Measurements from ENCODE around the gene CRAMP1.
"Not testable (repeated sequence)": the region's sequence is repeated elsewhere in the genome, so short reads cannot be mapped to it uniquely, and the experiment has no call there.

Gene CRAMP1

DNA sequence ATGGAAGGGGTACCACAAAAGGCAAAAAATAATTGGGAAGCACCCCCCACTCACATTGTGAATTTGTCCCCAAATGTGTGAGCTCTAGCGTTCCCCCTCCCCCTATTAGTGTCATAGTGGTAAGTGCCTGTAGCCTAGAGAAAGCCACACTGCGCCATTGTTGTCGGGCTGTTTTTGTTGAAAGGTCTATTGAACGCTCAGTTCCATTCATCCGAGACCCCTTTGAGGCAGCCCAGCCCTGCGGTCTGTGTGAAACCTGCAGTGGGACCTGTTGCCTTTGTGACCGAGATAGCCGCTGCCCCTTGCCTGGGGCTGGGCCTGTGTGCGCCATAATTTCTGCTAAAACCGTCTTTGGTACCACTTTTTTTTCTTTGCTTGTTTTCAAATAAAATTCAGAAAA is 68.9 kb downstream of the CRAMP1 start:
- DNase-seq, result no peak
- Mint-ChIP-seq H3K4me1 (ENCODE audit: low read depth) (peaks cover 38% of the 10 kb centered on the region), H3K4me3 (no peak overlapping the region)

GRCh38 chr16:1687427-1688316 is 75.5 kb downstream of the CRAMP1 start:
- H3K9me3 Mint-ChIP-seq, result no peaks in the 10 kb centered on the region
- peaks cover 20% of the 10 kb centered on the region for H3K4me1 Mint-ChIP-seq (ENCODE audit: low read depth)
- H3K36me3 Mint-ChIP-seq (ENCODE audit: low read depth), result peaks cover 91% of the 10 kb centered on the region
- no peak overlapping the region for H3K27ac Mint-ChIP-seq
- no peak for DNase-seq
- H3K4me3 Mint-ChIP-seq, result no peak overlapping the region
- H3K27me3 Mint-ChIP-seq, result no peaks in the 10 kb centered on the region

More for the DNA sequence above, 68.9 kb downstream of the CRAMP1 start:
- H3K9me3 Mint-ChIP-seq, result no peaks in the 10 kb centered on the region
- H3K36me3 Mint-ChIP-seq (ENCODE audit: low read depth), result peaks cover 67% of the 10 kb centered on the region
- no peak overlapping the region for H3K27ac Mint-ChIP-seq
- H3K27me3 Mint-ChIP-seq, result no peaks in the 10 kb centered on the region

DNA sequence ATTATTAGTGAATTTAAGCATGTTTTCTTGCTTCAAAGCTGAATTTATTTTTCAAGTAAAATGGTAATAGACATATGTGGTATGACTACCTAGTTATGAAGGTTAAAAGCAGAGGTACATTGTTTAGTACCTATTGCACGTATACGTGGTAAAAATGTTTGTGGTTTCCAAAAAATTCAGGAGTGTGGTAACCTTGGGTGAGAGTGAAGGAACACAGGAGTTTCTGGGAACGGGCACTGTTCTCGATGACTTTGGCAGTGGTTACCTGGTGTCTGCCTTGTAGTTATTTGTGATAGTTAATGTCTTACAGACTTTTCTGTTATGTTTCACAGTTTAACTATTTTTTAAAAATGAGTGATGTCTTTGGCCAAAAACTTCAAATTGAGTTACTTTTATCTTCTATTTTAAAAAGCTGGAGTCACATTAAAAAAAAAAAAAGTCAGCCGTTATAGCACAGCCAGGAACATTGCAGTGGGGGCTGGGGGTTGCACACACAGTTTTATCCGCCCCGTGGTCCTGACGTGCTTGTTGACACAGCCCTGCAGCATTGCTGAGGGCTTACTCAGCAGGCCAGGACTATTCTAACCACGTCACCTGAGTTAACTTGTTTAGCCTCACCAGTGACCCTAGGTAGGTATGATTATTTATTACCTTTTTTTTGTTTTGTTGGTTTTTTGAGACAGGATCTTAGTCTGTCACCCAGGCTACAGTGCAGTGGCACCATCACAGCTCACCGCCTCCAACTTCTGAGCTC is 76.8 kb downstream of the CRAMP1 start:
- Mint-ChIP-seq H3K27ac (peak overlapping the region; percentile 44), H3K4me1 (ENCODE audit: low read depth) (peaks cover 17% of the 10 kb centered on the region), H3K27me3 (no peaks in the 10 kb centered on the region), H3K36me3 (ENCODE audit: low read depth) (peaks cover 94% of the 10 kb centered on the region), H3K4me3 (no peak overlapping the region), H3K9me3 (no peaks in the 10 kb centered on the region)
- DNase-seq, result no peak

- H3K4me3 Mint-ChIP-seq, result no peak overlapping the region
- no peak overlapping the region for H3K27ac Mint-ChIP-seq
- peaks cover 95% of the 10 kb centered on the region for H3K36me3 Mint-ChIP-seq (ENCODE audit: low read depth)
- DNase-seq, result no peak
- H3K9me3 Mint-ChIP-seq, result no peaks in the 10 kb centered on the region
- peaks cover 17% of the 10 kb centered on the region for H3K4me1 Mint-ChIP-seq (ENCODE audit: low read depth)
- H3K27me3 Mint-ChIP-seq, result no peaks in the 10 kb centered on the region
These were observed 77.7 kb downstream of the CRAMP1 start for GRCh38 chr16:1689853-1690252.

GRCh38 chr16:1690810-1691209 is 78.7 kb downstream of the CRAMP1 start:
- H3K27me3 Mint-ChIP-seq, result no peaks in the 10 kb centered on the region
- no peaks in the 10 kb centered on the region for H3K9me3 Mint-ChIP-seq
- H3K4me3 Mint-ChIP-seq, result no peak overlapping the region
- H3K27ac Mint-ChIP-seq, result peak overlapping the region; percentile 34
- no peak for DNase-seq
- H3K36me3 Mint-ChIP-seq (ENCODE audit: low read depth), result peaks cover 95% of the 10 kb centered on the region
- peaks cover 17% of the 10 kb centered on the region for H3K4me1 Mint-ChIP-seq (ENCODE audit: low read depth)

- H3K4me1 Mint-ChIP-seq (ENCODE audit: low read depth), result peaks cover 17% of the 10 kb centered on the region
- H3K36me3 Mint-ChIP-seq (ENCODE audit: low read depth), result peaks cover 97% of the 10 kb centered on the region
- no peaks in the 10 kb centered on the region for H3K9me3 Mint-ChIP-seq
- no peak overlapping the region for H3K4me3 Mint-ChIP-seq
- H3K27me3 Mint-ChIP-seq, result no peaks in the 10 kb centered on the region
- H3K27ac Mint-ChIP-seq, result peak overlapping the region; percentile 34
- DNase-seq, result no peak
These were observed 79.1 kb downstream of the CRAMP1 start for GRCh38 chr16:1691276-1691675.

DNA sequence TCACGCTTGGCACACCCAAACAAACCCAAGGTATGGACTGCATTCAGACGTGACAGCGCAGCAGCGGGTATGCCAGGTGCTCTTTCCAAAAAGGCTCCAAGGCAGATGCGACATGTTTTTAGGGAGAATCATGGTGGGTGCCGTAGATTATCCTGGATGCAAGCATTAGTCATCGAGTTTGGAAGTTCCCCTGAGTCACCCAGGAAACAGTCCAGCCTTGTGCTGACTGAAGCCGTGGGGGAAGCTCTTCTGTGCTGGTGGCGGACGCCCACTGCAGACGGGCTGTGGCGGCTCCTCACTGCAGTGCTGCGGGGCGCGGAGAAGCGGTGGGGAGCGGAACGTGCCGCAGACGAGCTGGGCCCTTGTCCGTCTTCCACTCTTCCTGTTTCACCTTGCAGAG is 79.8 kb downstream of the CRAMP1 start:
- no peaks in the 10 kb centered on the region for H3K27me3 Mint-ChIP-seq
- H3K9me3 Mint-ChIP-seq, result no peaks in the 10 kb centered on the region
- H3K36me3 Mint-ChIP-seq (ENCODE audit: low read depth), result peaks cover 99% of the 10 kb centered on the region
- no peak for DNase-seq
- H3K27ac Mint-ChIP-seq, result no peak overlapping the region
- H3K4me1 Mint-ChIP-seq (ENCODE audit: low read depth), result peaks cover 17% of the 10 kb centered on the region
- no peak overlapping the region for H3K4me3 Mint-ChIP-seq

DNA sequence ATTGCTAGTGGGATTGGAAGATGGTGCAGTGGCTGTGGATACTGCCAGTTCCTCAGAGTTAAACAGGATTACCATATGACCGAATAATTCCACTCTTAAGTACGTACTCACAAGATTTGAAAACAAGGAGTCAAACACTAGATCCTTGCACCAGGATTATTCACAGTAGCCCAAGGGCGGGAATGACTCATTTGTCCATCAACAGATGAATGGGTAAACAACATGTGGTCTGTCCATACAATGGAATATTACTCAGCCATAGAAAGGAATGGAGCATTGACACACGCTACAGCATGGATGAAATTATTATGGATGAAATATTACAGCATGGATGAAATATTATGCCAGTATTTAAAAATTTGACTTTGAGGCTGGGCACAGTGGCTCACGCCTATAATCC is 84.7 kb downstream of the CRAMP1 start:
- peaks cover 2% of the 10 kb centered on the region for H3K4me1 Mint-ChIP-seq (ENCODE audit: low read depth)
- no peak overlapping the region for H3K27ac Mint-ChIP-seq
- H3K36me3 Mint-ChIP-seq (ENCODE audit: low read depth), result peaks cover 100% of the 10 kb centered on the region

DNA sequence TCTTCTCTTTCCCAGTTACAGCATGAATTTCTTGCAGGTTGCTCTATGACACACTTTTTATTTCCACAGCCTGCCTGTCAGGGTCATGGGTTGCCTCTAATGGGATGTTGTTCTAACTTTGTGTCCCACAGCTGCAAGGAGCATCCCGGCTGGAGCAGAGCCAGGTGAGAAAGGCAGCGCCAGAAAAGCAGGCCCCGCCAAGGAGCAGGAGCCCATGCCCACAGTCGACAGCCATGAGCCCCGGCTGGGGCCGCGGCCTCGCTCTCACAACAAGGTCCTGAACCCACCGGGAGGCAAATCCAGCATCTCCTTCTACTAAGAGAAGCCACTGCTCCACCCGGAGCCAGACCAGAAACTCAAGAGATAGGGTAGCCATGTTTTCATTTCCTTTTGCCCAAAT is 86.5 kb downstream of the CRAMP1 start:
- Mint-ChIP-seq H3K36me3 (ENCODE audit: low read depth) (peaks cover 97% of the 10 kb centered on the region), H3K9me3 (no peaks in the 10 kb centered on the region), H3K27ac (peak overlapping the region; percentile 29), H3K4me3 (no peak overlapping the region), H3K27me3 (no peaks in the 10 kb centered on the region), H3K4me1 (ENCODE audit: low read depth) (peaks cover 2% of the 10 kb centered on the region)
- no peak for DNase-seq

More for the DNA sequence above, 84.7 kb downstream of the CRAMP1 start:
- Mint-ChIP-seq H3K9me3 (no peaks in the 10 kb centered on the region), H3K27me3 (no peaks in the 10 kb centered on the region), H3K4me3 (no peak overlapping the region)
- no peak for DNase-seq

- peaks cover 84% of the 10 kb centered on the region for H3K36me3 Mint-ChIP-seq (ENCODE audit: low read depth)
- DNase-seq, result no peak
- H3K9me3 Mint-ChIP-seq, result no peaks in the 10 kb centered on the region
- H3K27me3 Mint-ChIP-seq, result no peaks in the 10 kb centered on the region
- no peak overlapping the region for H3K27ac Mint-ChIP-seq
- H3K4me3 Mint-ChIP-seq, result no peak overlapping the region
- H3K4me1 Mint-ChIP-seq (ENCODE audit: low read depth), result peaks cover 13% of the 10 kb centered on the region
These were observed 88.1 kb downstream of the CRAMP1 start for GRCh38 chr16:1700246-1700645.

GRCh38 chr16:1701216-1701878 is 89.2 kb downstream of the CRAMP1 start:
- H3K36me3 Mint-ChIP-seq (ENCODE audit: low read depth), result peaks cover 80% of the 10 kb centered on the region
- H3K27me3 Mint-ChIP-seq, result no peaks in the 10 kb centered on the region
- peak overlapping the region; percentile 67 for H3K27ac Mint-ChIP-seq
- H3K9me3 Mint-ChIP-seq, result no peaks in the 10 kb centered on the region
- peaks cover 15% of the 10 kb centered on the region for H3K4me1 Mint-ChIP-seq (ENCODE audit: low read depth)
- no peak for DNase-seq
- no peak overlapping the region for H3K4me3 Mint-ChIP-seq

DNA sequence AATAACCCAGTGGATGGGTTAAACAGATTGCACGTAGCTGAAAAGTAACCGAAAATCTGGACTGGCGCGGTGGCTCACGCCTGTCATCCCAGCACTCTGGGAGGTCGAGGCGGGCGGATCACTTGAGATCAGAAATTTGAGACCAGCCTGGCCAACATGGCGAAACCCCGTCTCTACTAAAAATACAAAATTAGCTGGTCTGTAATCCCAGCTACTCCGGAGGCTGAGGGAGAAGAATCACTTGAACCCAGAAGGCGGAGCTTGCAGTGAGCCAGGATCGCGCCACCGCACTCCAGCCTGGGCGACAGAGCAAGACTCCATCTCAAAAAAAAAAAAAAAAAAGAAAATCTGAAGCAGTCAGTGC is 93.1 kb downstream of the CRAMP1 start:
- not testable (repeated sequence) for H3K27me3 Mint-ChIP-seq, DNase-seq, H3K9me3 Mint-ChIP-seq
- Mint-ChIP-seq H3K4me3 (peak overlapping the region; percentile 99), H3K27ac (peak overlapping the region; percentile 99), H3K36me3 (ENCODE audit: low read depth) (peaks cover 68% of the 10 kb centered on the region), H3K4me1 (ENCODE audit: low read depth) (peaks cover 43% of the 10 kb centered on the region)

GRCh38 chr16:1705688-1706385 is 93.7 kb downstream of the CRAMP1 start, which contains the start of gene MAPK8IP3:
Gene MAPK8IP3, plus strand, starts transcription at chr16:1706195. Its CDS starts 145 bp downstream, at chr16:1706340.
- H3K36me3 Mint-ChIP-seq (ENCODE audit: low read depth), result peaks cover 66% of the 10 kb centered on the region
- H3K4me1 Mint-ChIP-seq (ENCODE audit: low read depth), result peaks cover 44% of the 10 kb centered on the region
- no peaks in the 10 kb centered on the region for H3K9me3 Mint-ChIP-seq
- H3K27me3 Mint-ChIP-seq, result no peaks in the 10 kb centered on the region
- DNase-seq, result peak; percentile 100
- H3K4me3 Mint-ChIP-seq, result peak within 1 kb of the TSS; percentile 99
- peak within 1 kb of the TSS; percentile 99 for H3K27ac Mint-ChIP-seq

All from activated T-cell treated with anti-CD3 and anti-CD28 coated beads, Interleukin-2, amount 50 U/mL, for 24 hours (primary cell).